Measurements from ENCODE around the gene GRM5.

GRM5 gene

DNA sequence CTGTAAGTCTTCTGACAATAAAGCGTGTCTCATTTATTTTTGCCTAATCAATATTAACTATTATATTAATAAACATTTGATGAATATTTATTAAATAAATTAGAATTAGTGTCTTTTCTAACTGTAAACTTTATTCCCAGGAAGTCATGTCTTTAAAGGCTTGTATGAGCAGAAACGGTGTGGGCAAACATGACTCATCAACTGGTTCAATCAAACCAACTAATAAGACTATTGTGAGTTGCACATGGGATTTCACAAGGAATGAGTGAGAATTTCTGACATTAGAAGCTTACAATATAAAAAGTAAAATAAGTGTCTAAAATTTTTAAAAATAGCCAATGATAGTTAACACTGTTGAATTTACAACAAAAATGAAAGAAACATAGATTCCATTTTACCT, 469.0 kb downstream of the GRM5 start:
- TF ChIP-seq POLR2AphosphoS5 (IDR thresholded peaks at IDR 0.05; ENCODE audit: low read depth, low read length) (no peak), FOXP2 (optimal IDR thresholded peaks at IDR 0.05; ENCODE audit: borderline replicate concordance, extremely low read depth, extremely low read length, insufficient read depth) (no peak), SIN3A (IDR thresholded peaks at IDR 0.05; ENCODE audit: borderline replicate concordance, insufficient read depth, low read length) (no peak), TAF1 (IDR thresholded peaks at IDR 0.05; ENCODE audit: borderline replicate concordance, insufficient read depth, low read length) (no peak)
- TF ChIP-seq, protein P1, sequence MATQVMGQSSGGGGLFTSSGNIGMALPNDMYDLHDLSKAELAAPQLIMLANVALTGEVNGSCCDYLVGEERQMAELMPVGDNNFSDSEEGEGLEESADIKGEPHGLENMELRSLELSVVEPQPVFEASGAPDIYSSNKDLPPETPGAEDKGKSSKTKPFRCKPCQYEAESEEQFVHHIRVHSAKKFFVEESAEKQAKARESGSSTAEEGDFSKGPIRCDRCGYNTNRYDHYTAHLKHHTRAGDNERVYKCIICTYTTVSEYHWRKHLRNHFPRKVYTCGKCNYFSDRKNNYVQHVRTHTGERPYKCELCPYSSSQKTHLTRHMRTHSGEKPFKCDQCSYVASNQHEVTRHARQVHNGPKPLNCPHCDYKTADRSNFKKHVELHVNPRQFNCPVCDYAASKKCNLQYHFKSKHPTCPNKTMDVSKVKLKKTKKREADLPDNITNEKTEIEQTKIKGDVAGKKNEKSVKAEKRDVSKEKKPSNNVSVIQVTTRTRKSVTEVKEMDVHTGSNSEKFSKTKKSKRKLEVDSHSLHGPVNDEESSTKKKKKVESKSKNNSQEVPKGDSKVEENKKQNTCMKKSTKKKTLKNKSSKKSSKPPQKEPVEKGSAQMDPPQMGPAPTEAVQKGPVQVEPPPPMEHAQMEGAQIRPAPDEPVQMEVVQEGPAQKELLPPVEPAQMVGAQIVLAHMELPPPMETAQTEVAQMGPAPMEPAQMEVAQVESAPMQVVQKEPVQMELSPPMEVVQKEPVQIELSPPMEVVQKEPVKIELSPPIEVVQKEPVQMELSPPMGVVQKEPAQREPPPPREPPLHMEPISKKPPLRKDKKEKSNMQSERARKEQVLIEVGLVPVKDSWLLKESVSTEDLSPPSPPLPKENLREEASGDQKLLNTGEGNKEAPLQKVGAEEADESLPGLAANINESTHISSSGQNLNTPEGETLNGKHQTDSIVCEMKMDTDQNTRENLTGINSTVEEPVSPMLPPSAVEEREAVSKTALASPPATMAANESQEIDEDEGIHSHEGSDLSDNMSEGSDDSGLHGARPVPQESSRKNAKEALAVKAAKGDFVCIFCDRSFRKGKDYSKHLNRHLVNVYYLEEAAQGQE (IDR thresholded peaks at IDR 0.05; ENCODE audit: insufficient read depth in 1 of 2, low read depth in 2 of 2, low read length in 2 of 2) = no peak

DNA sequence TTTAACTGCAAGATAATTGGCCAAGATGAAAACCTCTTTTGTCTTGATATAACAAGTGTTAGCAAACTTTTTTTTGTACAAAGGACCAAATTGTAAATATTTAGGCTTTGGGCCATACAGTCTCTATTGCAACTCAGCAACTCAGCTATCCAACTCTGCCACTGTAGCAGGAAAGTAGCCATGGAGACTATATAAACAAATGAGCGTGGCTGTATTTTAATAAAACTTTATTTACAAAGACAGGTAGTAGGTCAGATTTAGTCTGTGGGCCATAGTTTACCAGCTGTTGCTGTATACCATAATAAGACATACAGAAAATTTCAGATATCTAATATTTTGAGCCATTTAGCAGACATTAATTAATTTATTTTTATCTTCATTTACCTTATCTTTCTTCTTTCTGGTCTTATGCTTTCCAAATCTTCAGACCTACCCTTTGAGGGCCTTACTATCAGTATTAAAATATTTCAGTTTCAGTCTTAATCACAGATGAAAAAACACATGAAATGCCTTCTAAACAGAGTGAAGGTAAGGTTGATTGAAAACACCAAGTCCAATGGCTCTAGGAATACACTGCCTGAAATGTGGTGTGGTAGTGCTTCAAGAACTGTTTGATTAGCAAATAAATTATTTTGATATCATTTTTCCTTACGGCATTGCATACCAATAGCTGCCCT, 471.4 kb downstream of the GRM5 start:
- TF ChIP-seq POLR2AphosphoS5 (IDR thresholded peaks at IDR 0.05; ENCODE audit: low read depth, low read length) (no peak), TAF1 (IDR thresholded peaks at IDR 0.05; ENCODE audit: borderline replicate concordance, insufficient read depth, low read length) (no peak), FOXP2 (optimal IDR thresholded peaks at IDR 0.05; ENCODE audit: borderline replicate concordance, extremely low read depth, extremely low read length, insufficient read depth) (no peak), SIN3A (IDR thresholded peaks at IDR 0.05; ENCODE audit: borderline replicate concordance, insufficient read depth, low read length) (no peak)
- TF ChIP-seq, protein P1 (IDR thresholded peaks at IDR 0.05; ENCODE audit: insufficient read depth in 1 of 2, low read depth in 2 of 2, low read length in 2 of 2) = no peak

DNA sequence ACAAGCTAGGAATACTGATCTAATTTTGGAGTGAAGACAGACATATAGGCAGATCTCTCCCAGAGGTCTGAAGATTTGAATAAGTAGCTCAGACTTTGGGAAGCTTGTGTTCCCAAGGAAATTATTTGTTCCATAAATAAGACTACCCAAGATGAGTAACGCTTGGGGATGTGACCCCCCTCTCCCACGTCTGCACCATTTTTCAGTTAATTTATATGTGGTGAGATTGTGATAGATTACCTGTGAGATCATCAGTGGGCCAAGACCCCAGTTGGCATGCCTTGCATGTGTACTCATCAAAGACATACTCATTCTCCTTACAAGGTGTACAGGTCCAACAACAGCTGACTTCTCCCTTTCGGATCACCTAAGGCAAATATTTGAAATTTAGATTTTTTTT, 475.4 kb downstream of the GRM5 start:
- TF ChIP-seq SIN3A (IDR thresholded peaks at IDR 0.05; ENCODE audit: borderline replicate concordance, insufficient read depth, low read length) = no peak
- TF ChIP-seq TAF1 (IDR thresholded peaks at IDR 0.05; ENCODE audit: borderline replicate concordance, insufficient read depth, low read length) = no peak
- no peak for TF ChIP-seq FOXP2 (optimal IDR thresholded peaks at IDR 0.05; ENCODE audit: borderline replicate concordance, extremely low read depth, extremely low read length, insufficient read depth)
- TF ChIP-seq POLR2AphosphoS5 (IDR thresholded peaks at IDR 0.05; ENCODE audit: low read depth, low read length) = no peak
- TF ChIP-seq, protein P1 (IDR thresholded peaks at IDR 0.05; ENCODE audit: insufficient read depth in 1 of 2, low read depth in 2 of 2, low read length in 2 of 2) = no peak

DNA sequence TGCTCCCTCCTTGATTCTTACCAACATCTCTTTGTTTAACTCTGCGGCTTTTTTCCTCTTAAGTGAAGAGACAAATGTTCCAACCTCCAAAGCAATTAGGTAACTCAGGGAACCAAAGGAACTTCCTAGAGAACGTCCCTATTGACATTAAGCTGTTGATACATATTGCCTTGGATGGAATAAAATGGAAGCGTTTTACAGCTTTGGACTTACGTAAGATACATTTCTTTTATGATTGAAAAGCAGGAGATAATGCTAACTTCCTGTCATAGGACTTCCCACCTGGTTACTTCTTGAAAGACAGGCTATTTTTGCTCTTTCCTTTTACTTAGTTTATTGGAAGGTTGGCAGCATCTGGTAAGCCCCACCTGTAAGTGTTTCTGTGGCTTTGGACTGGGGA, 482.5 kb downstream of the GRM5 start:
- no peak for TF ChIP-seq POLR2AphosphoS5 (IDR thresholded peaks at IDR 0.05; ENCODE audit: low read depth, low read length)
- no peak for TF ChIP-seq SIN3A (IDR thresholded peaks at IDR 0.05; ENCODE audit: borderline replicate concordance, insufficient read depth, low read length)
- no peak for TF ChIP-seq TAF1 (IDR thresholded peaks at IDR 0.05; ENCODE audit: borderline replicate concordance, insufficient read depth, low read length)
- TF ChIP-seq FOXP2 (optimal IDR thresholded peaks at IDR 0.05; ENCODE audit: borderline replicate concordance, extremely low read depth, extremely low read length, insufficient read depth) = no peak
- TF ChIP-seq, protein P1 (IDR thresholded peaks at IDR 0.05; ENCODE audit: insufficient read depth in 1 of 2, low read depth in 2 of 2, low read length in 2 of 2) = no peak
